OCI-LY1 (cell line): ENCODE results near the gene EIF2S1.

Experiments used
- H2AFZ ChIP-seq: fragments of 200-600 bp; sonication (generic), shearing (Covaris generic); 2 replicates; pipeline ENCODE4 v1.6.0; 2014; ENCODE audit warnings: antibody characterized with exemption, mild to moderate bottlenecking, low read length
- H3F3A ChIP-seq: fragments of 200-600 bp; sonication (generic), shearing (Covaris generic); 2 replicates; pipeline ENCODE4 v1.6.0; 2014; ENCODE audit warnings: mild to moderate bottlenecking, antibody characterized with exemption, low read length, moderate library complexity; ENCODE audit not compliant: insufficient read depth
- H3K27ac ChIP-seq: fragments of 200-600 bp; sonication (generic); 2 replicates; pipeline ENCODE4 v1.5.1; 2014; ENCODE audit warnings: low read length, mixed run types, mild to moderate bottlenecking, low read depth; ENCODE audit not compliant: poor library complexity, severe bottlenecking
- H3K27me3 ChIP-seq: fragments of 200-600 bp; sonication (generic); 2 replicates; pipeline ENCODE4 v1.6.0; 2014; ENCODE audit warnings: antibody characterized with exemption, mild to moderate bottlenecking, low read length, moderate library complexity; ENCODE audit not compliant: insufficient read depth
- H3K36me3 ChIP-seq: fragments of 200-600 bp; sonication (generic); 2 replicates; pipeline ENCODE4 v1.6.1; 2014; ENCODE audit warnings: mild to moderate bottlenecking, antibody characterized with exemption, low read length, moderate library complexity, mixed read lengths; ENCODE audit not compliant: insufficient read depth
- H3K4me1 ChIP-seq: fragments of 200-600 bp; sonication (generic); 2 replicates; pipeline ENCODE4 v1.5.1; 2014; ENCODE audit warnings: mild to moderate bottlenecking, low read length, moderate library complexity; ENCODE audit not compliant: insufficient read depth, severe bottlenecking
- H3K4me2 ChIP-seq: fragments of 200-600 bp; sonication (generic), shearing (Covaris generic); 2 replicates; pipeline ENCODE4 v1.6.1; 2014; ENCODE audit warnings: low read length
- H3K4me3 ChIP-seq: fragments of 200-600 bp; sonication (generic); 2 replicates; pipeline ENCODE4 v1.5.1; 2014; ENCODE audit warnings: low read length, low read depth, mild to moderate bottlenecking, mixed read lengths; ENCODE audit not compliant: poor library complexity, severe bottlenecking
- H3K79me2 ChIP-seq: fragments of 200-600 bp; shearing (Covaris generic); 2 replicates; pipeline ENCODE4 v1.6.1; 2016; ENCODE audit warnings: mixed run types, low read length, mixed read lengths; ENCODE audit not compliant: insufficient read depth
- H3K9ac ChIP-seq: fragments of 200-600 bp; sonication (generic), shearing (Covaris generic); 2 replicates; pipeline ENCODE4 v1.6.1; 2014; ENCODE audit warnings: mild to moderate bottlenecking, low read length, mixed read lengths
- H3K9me2 ChIP-seq: fragments of 200-600 bp; sonication (generic), shearing (Covaris generic); 2 replicates; pipeline ENCODE4 v1.6.1; 2014; ENCODE audit warnings: low read depth, mild to moderate bottlenecking, low read length, mixed read lengths
- H3K9me3 ChIP-seq: fragments of 200-600 bp; shearing (Covaris generic); 2 replicates; pipeline ENCODE4 v1.6.1; 2014; ENCODE audit warnings: low read length, mixed read lengths
- H4K20me1 ChIP-seq: fragments of 200-600 bp; sonication (generic), shearing (Covaris generic); 2 replicates; pipeline ENCODE4 v1.6.0; 2016; ENCODE audit warnings: mild to moderate bottlenecking, low read length; ENCODE audit not compliant: insufficient read depth
- CTCF ChIP-seq: fragments of 200-600 bp; sonication (generic), shearing (Covaris generic); IDR thresholded peaks from 2 replicates; pipeline ENCODE4 v1.5.1; 2017; ENCODE audit warnings: mild to moderate bottlenecking, antibody characterized with exemption, low read length, moderate library complexity, mixed read lengths
- EZH2 ChIP-seq: fragments of 200-600 bp; sonication (generic), shearing (Covaris generic); IDR thresholded peaks from 2 replicates; pipeline ENCODE4 v1.8.0; 2017; ENCODE audit warnings: borderline replicate concordance, mixed run types, mild to moderate bottlenecking, antibody characterized with exemption, low read length, moderate library complexity, mixed read lengths

The EIF2S1 gene

GRCh38 chr14:67365476-67365875 lies 5.3 kb downstream of the EIF2S1 start:
- no peaks in the 10 kb centered on the region for H3K9me3 ChIP-seq
- H4K20me1 ChIP-seq: peaks cover 7% of the 10 kb centered on the region; the same call in 1 of the 2 replicates
- no peak overlapping the region for H3K27ac ChIP-seq
- no peaks in the 10 kb centered on the region for H3F3A ChIP-seq
- H3K4me3 ChIP-seq: no peak overlapping the region
- no peak for TF ChIP-seq EZH2
- TF ChIP-seq CTCF: no peak
- no peaks in the 10 kb centered on the region for H3K9me2 ChIP-seq
- H3K4me1 ChIP-seq: peaks cover 24% of the 10 kb centered on the region
- H3K27me3 ChIP-seq: no peaks in the 10 kb centered on the region
- H3K4me2 ChIP-seq: no peak overlapping the region
- no peak overlapping the region for H3K9ac ChIP-seq
- H2AFZ ChIP-seq: no peak overlapping the region
- H3K36me3 ChIP-seq: peaks cover 79% of the 10 kb centered on the region
- H3K79me2 ChIP-seq: peaks cover 43% of the 10 kb centered on the region

- Histone ChIP-seq H2AFZ (no peak overlapping the region), H3K79me2 (peaks cover 4% of the 10 kb centered on the region; the same call in 1 of the 2 replicates), H3K4me2 (no peak overlapping the region), H3K9me3 (no peaks in the 10 kb centered on the region), H3K36me3 (peaks cover 93% of the 10 kb centered on the region), H3K9me2 (no peaks in the 10 kb centered on the region), H3K4me3 (no peak overlapping the region), H3K9ac (no peak overlapping the region), H3F3A (no peaks in the 10 kb centered on the region), H3K4me1 (no peaks in the 10 kb centered on the region), H3K27ac (no peak overlapping the region), H3K27me3 (no peaks in the 10 kb centered on the region), H4K20me1 (no peaks in the 10 kb centered on the region)
- TF ChIP-seq CTCF (no peak), EZH2 (no peak)
Measured at GRCh38 chr14:67370830-67371229, 10.7 kb downstream of the EIF2S1 start.

- Histone ChIP-seq H3K79me2 (peaks cover 4% of the 10 kb centered on the region; the same call in 1 of the 2 replicates), H4K20me1 (no peaks in the 10 kb centered on the region), H3K36me3 (peaks cover 93% of the 10 kb centered on the region)
Measured at GRCh38 chr14:67371247-67372148, 11.4 kb downstream of the EIF2S1 start.

More at GRCh38 chr14:67371247-67372148, 11.4 kb downstream of the EIF2S1 start:
- Histone ChIP-seq H3K27ac (no peak overlapping the region), H3K27me3 (no peaks in the 10 kb centered on the region), H3K9me2 (no peaks in the 10 kb centered on the region), H3K9ac (no peak overlapping the region), H3K4me2 (no peak overlapping the region), H3K4me1 (no peaks in the 10 kb centered on the region), H3F3A (no peaks in the 10 kb centered on the region), H3K4me3 (no peak overlapping the region), H3K9me3 (no peaks in the 10 kb centered on the region), H2AFZ (no peak overlapping the region)
- TF ChIP-seq CTCF (no peak), EZH2 (no peak)
